ENCODE measurements around the gene CYP3A4.
"Not testable (repeated sequence)": the region's sequence is repeated elsewhere in the genome, so short reads cannot be mapped to it uniquely, and the experiment has no call there.

Gene CYP3A4

DNA sequence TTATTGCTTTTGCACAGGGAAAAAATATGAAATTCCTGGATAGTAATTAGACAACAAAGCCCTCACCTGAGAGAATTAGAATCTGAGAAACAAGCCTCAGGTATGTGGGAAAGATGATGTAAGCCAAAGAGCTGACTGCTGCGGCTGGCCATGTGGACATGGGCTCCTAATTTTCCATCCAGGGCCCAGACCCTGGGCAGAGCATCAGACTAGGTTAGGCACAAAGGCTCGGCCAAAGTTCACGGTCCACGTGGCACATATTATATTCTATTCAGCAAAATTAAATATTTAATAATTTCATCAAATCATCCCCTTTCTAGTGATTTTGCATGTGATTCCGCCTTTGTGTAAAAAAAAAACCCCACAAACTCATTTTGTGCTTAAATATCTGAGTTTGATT is 5.1 kb downstream of the CYP3A4 start:
- H3K36me3 ChIP-seq (ENCODE audit: low read length), result no peaks in the 10 kb centered on the region
- H3K4me2 ChIP-seq (ENCODE audit: low read depth, low read length, poor library complexity, severe bottlenecking), result no peak overlapping the region
- no peaks in the 10 kb centered on the region for H3F3A ChIP-seq (ENCODE audit: insufficient read depth)
- TF ChIP-seq, protein P1, sequence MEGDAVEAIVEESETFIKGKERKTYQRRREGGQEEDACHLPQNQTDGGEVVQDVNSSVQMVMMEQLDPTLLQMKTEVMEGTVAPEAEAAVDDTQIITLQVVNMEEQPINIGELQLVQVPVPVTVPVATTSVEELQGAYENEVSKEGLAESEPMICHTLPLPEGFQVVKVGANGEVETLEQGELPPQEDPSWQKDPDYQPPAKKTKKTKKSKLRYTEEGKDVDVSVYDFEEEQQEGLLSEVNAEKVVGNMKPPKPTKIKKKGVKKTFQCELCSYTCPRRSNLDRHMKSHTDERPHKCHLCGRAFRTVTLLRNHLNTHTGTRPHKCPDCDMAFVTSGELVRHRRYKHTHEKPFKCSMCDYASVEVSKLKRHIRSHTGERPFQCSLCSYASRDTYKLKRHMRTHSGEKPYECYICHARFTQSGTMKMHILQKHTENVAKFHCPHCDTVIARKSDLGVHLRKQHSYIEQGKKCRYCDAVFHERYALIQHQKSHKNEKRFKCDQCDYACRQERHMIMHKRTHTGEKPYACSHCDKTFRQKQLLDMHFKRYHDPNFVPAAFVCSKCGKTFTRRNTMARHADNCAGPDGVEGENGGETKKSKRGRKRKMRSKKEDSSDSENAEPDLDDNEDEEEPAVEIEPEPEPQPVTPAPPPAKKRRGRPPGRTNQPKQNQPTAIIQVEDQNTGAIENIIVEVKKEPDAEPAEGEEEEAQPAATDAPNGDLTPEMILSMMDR (IDR thresholded peaks at IDR 0.05; ENCODE audit: insufficient read depth, low read length, poor library complexity, severe bottlenecking), result no peak
- TF ChIP-seq EZH2phosphoT487 (conservative IDR thresholded peaks at IDR 0.05; ENCODE audit: low read length), result no peak
- H3K9ac ChIP-seq (ENCODE audit: low read length), result no peak overlapping the region
- H3K79me2 ChIP-seq (ENCODE audit: insufficient read depth, low read length), result no peaks in the 10 kb centered on the region
- no peak overlapping the region for H2AFZ ChIP-seq (ENCODE audit: low read depth, low read length, severe bottlenecking)
- H3K9me3 ChIP-seq (ENCODE audit: insufficient read depth, low read length), result no peaks in the 10 kb centered on the region
- H3K9me2 ChIP-seq (replicated peaks; ENCODE audit: insufficient read depth, low read length), result no peaks in the 10 kb centered on the region
- H3K27ac ChIP-seq (ENCODE audit: low read depth, low read length), result no peak overlapping the region
- no peaks in the 10 kb centered on the region for H3K27me3 ChIP-seq (ENCODE audit: low read length)
- H3K4me3 ChIP-seq (ENCODE audit: insufficient read depth, low read length, poor library complexity, severe bottlenecking), result no peak overlapping the region
- no peaks in the 10 kb centered on the region for H4K20me1 ChIP-seq (ENCODE audit: low read depth, low read length)

DNA sequence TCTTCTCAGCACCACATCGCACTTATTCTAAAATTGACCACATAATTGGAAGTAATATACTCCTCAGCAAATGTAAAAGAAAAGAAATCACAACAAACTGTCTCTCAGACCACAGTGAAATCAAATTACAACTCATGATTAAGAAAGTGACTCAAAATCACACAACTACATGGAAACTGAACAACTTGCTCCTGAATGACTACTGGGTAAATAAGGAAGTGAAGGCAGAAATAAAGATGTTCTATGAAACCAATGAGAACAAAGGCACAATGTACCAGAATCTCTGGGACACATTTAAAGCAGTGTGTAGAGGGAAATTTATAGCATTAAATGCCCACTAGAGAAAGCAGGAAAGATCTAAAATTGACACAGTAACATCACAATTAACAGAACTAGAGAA is 10.6 kb downstream of the CYP3A4 start:
- not testable (repeated sequence) for H3K27me3 ChIP-seq (ENCODE audit: low read length); H3K36me3 ChIP-seq (ENCODE audit: low read length); H3K9me2 ChIP-seq (replicated peaks; ENCODE audit: insufficient read depth, low read length); H3K9me3 ChIP-seq (ENCODE audit: insufficient read depth, low read length); H3K4me2 ChIP-seq (ENCODE audit: low read depth, low read length, poor library complexity, severe bottlenecking); H3K27ac ChIP-seq (ENCODE audit: low read depth, low read length); H3K9ac ChIP-seq (ENCODE audit: low read length); H3F3A ChIP-seq (ENCODE audit: insufficient read depth); H4K20me1 ChIP-seq (ENCODE audit: low read depth, low read length); H3K4me3 ChIP-seq (ENCODE audit: insufficient read depth, low read length, poor library complexity, severe bottlenecking); H3K79me2 ChIP-seq (ENCODE audit: insufficient read depth, low read length); H2AFZ ChIP-seq (ENCODE audit: low read depth, low read length, severe bottlenecking)

DNA sequence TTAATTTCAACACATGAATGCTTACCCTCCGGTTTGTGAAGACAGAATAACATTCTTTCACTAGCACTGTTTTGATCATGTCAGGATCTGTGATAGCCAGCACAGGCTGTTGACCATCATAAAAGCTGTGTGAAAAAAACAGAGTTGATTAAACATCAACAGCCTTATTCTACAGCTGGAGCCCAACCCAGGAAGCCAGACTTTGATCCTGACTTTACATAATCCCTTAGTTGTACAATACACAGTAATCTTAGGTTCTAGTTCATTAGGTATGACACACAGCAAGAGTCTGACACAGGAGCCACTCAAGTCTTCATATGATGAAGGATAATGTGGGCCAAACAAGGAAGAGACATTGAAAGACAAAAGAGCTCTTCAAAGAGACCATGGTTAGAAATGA is 11.4 kb downstream of the CYP3A4 start:
- no peak for TF ChIP-seq EZH2phosphoT487 (conservative IDR thresholded peaks at IDR 0.05; ENCODE audit: low read length)
- TF ChIP-seq, protein P1 (IDR thresholded peaks at IDR 0.05; ENCODE audit: insufficient read depth, low read length, poor library complexity, severe bottlenecking), result no peak
- no peaks in the 10 kb centered on the region for H3K9me2 ChIP-seq (replicated peaks; ENCODE audit: insufficient read depth, low read length)
- H3K27ac ChIP-seq (ENCODE audit: low read depth, low read length), result no peak overlapping the region
- H3K36me3 ChIP-seq (ENCODE audit: low read length), result no peaks in the 10 kb centered on the region
- no peak overlapping the region for H3K9ac ChIP-seq (ENCODE audit: low read length)
- no peaks in the 10 kb centered on the region for H3F3A ChIP-seq (ENCODE audit: insufficient read depth)
- H3K27me3 ChIP-seq (ENCODE audit: low read length), result no peaks in the 10 kb centered on the region
- no peaks in the 10 kb centered on the region for H4K20me1 ChIP-seq (ENCODE audit: low read depth, low read length)
- no peaks in the 10 kb centered on the region for H3K79me2 ChIP-seq (ENCODE audit: insufficient read depth, low read length)
- no peak overlapping the region for H3K4me2 ChIP-seq (ENCODE audit: low read depth, low read length, poor library complexity, severe bottlenecking)
- H3K4me3 ChIP-seq (ENCODE audit: insufficient read depth, low read length, poor library complexity, severe bottlenecking), result no peak overlapping the region
- H3K9me3 ChIP-seq (ENCODE audit: insufficient read depth, low read length), result no peaks in the 10 kb centered on the region
- no peak overlapping the region for H2AFZ ChIP-seq (ENCODE audit: low read depth, low read length, severe bottlenecking)

DNA sequence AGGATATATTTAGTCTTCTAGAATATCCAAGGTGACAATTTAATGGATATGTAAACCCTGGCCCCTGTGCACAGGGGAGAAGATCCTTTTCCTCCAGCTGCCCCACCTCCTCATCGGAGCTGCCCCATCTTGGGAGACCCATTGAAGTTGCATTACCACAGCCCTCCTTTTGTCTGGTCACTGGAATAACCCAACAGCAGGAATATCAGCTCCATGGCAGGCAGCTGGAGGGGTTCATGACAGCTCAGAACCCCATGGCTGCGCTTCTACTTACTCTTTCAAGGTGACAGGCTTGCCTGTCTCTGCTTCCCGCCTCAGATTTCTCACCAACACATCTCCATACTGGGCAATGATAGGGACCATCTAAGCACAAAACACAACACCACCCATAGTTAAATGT is 14.5 kb downstream of the CYP3A4 start:
- H3F3A ChIP-seq (ENCODE audit: insufficient read depth); H2AFZ ChIP-seq (ENCODE audit: low read depth, low read length, severe bottlenecking); H3K4me3 ChIP-seq (ENCODE audit: insufficient read depth, low read length, poor library complexity, severe bottlenecking); H4K20me1 ChIP-seq (ENCODE audit: low read depth, low read length); H3K9me3 ChIP-seq (ENCODE audit: insufficient read depth, low read length); H3K27ac ChIP-seq (ENCODE audit: low read depth, low read length); H3K4me2 ChIP-seq (ENCODE audit: low read depth, low read length, poor library complexity, severe bottlenecking); H3K9me2 ChIP-seq (replicated peaks; ENCODE audit: insufficient read depth, low read length); H3K9ac ChIP-seq (ENCODE audit: low read length); H3K36me3 ChIP-seq (ENCODE audit: low read length); H3K79me2 ChIP-seq (ENCODE audit: insufficient read depth, low read length); H3K27me3 ChIP-seq (ENCODE audit: low read length): not testable (repeated sequence)

Data from SU-DHL-6 (cell line).